K562 (cell line): Measurements from ENCODE around the gene GPR15LG. TPM values are rescaled to one million over a fixed set of nuclear protein-coding genes. Genes with fewer than 3 reads are reported as not detected.

ENCODE experiments used
- DPF2 ChIP-seq: fragments of 450-650 bp; IDR thresholded peaks from 2 replicates; pipeline ENCODE4 v1.6.1; 2016
- E2F1 ChIP-seq: sonication (generic); formaldehyde crosslinking; IDR thresholded peaks from 2 replicates; pipeline ENCODE4 v1.8.1; 2023; ENCODE audit warnings: mild to moderate bottlenecking, missing genetic modification reagents, moderate library complexity
- EHMT2 ChIP-seq: fragments of 450-650 bp; IDR thresholded peaks from 2 replicates; pipeline ENCODE4 v1.6.1; 2018; ENCODE audit warnings: antibody characterized with exemption
- ETV1 ChIP-seq: fragments of 450-650 bp; conservative IDR thresholded peaks from 2 replicates; pipeline ENCODE4 v1.6.1; 2016; ENCODE audit warnings: missing genetic modification characterization, control low read depth, low read depth, missing compliant biosample characterization
- GATA2 ChIP-seq: sonication (generic); formaldehyde crosslinking; IDR thresholded peaks from 2 replicates; pipeline ENCODE4 v1.4.0; 2020; ENCODE audit warnings: mild to moderate bottlenecking, missing genetic modification reagents
- NCOA1 ChIP-seq: fragments of 450-650 bp; IDR thresholded peaks from 2 replicates; pipeline ENCODE4 v1.6.1; 2016; ENCODE audit warnings: low read depth
- NFYB ChIP-seq: IDR thresholded peaks from 2 replicates; pipeline ENCODE4 v1.6.1; 2011; ENCODE audit warnings: mild to moderate bottlenecking, moderate library complexity; ENCODE audit not compliant: insufficient read length; ENCODE audit errors: extremely low read depth
- NRF1 ChIP-seq, 2 experiments: fragments of 450-650 bp; IDR thresholded peaks in 1 of 2; conservative IDR thresholded peaks in 1 of 2; 2 replicates each; pipeline ENCODE4 v1.6.1; 2014; ENCODE audit warnings: mild to moderate bottlenecking in 2 of 2
- PHTF2 ChIP-seq: fragments of 250-450 bp; sonication (Bioruptor Pico); IDR thresholded peaks from 2 replicates; pipeline ENCODE4 v1.5.0; 2021; ENCODE audit warnings: mild to moderate bottlenecking
- SMARCC2 ChIP-seq: fragments of 450-650 bp; IDR thresholded peaks from 2 replicates; pipeline ENCODE4 v1.6.1; 2017; ENCODE audit warnings: antibody characterized with exemption, moderate library complexity, mild to moderate bottlenecking, low read depth
- THRAP3 ChIP-seq: fragments of 450-650 bp; IDR thresholded peaks from 2 replicates; pipeline ENCODE4 v1.6.1; 2016; ENCODE audit warnings: mild to moderate bottlenecking, inconsistent platforms, borderline replicate concordance
- VEZF1 ChIP-seq: fragments of 200-800 bp; sonication (Bioruptor generic); IDR thresholded peaks from 2 replicates; pipeline ENCODE4 v1.6.1; 2017; ENCODE audit warnings: missing genetic modification characterization, missing compliant biosample characterization
- YBX1 ChIP-seq: fragments of 450-650 bp; IDR thresholded peaks from 2 replicates; pipeline ENCODE4 v1.7.1; 2016; ENCODE audit warnings: mild to moderate bottlenecking
- ZBTB17 ChIP-seq: fragments of 450-650 bp; formaldehyde crosslinking; IDR thresholded peaks from 2 replicates; pipeline ENCODE4 v1.4.0; 2020; ENCODE audit warnings: mild to moderate bottlenecking
- ZBTB33 ChIP-seq: sonication (generic); formaldehyde crosslinking; IDR thresholded peaks from 2 replicates; pipeline ENCODE4 v1.8.1; 2023; ENCODE audit warnings: mild to moderate bottlenecking, missing genetic modification reagents
- ZNF197 ChIP-seq: fragments of 200-800 bp; sonication (Bioruptor generic); IDR thresholded peaks from 2 replicates; pipeline ENCODE4 v1.6.1; 2016; ENCODE audit warnings: low read depth, missing genetic modification characterization, missing compliant biosample characterization
- ZNF431 ChIP-seq: sonication (generic); formaldehyde crosslinking; IDR thresholded peaks from 2 replicates; pipeline ENCODE4 v1.8.0; 2022; ENCODE audit warnings: mild to moderate bottlenecking, missing genetic modification reagents
- polyA plus RNA-seq, 8 experiments: library from polyadenylated mRNA; depleted of rRNA in 4 of 8; stranded (reverse) in 5 of 8; unstranded in 3 of 8; fragments of >200 nt; fragmentation: Nextera tagmentation in 2 of 8; fragmentation: Illumina TruSeq in 1 of 8; extraction: Ambion mirVana in 2 of 8; extraction: Trizol in 1 of 8; gene quantifications; 2 replicates each; pipeline versions ENCODE4 v1.2.1 to v1.2.3, GENCODE V29; 2011 to 2014; ENCODE audit warnings: inconsistent platforms in 1 of 8, missing spikeins in 1 of 8
- total RNA-seq, 7 experiments: library from RNA; depleted of rRNA in 6 of 7; stranded (reverse); fragments of >200 nt in 6 of 7; fragmentation: Illumina TruSeq in 2 of 7; extraction: Trizol in 2 of 7; gene quantifications; 2 replicates each; pipeline versions ENCODE4 v1.2.1 to v1.2.3, GENCODE V29; 2011 to 2021; ENCODE audit warnings: low replicate concordance in 1 of 7

GPR15LG gene
- total and polyA plus RNA-seq, 9 of the 15 experiments (the other 6 are each of a cell fraction or from before 2014, with no cell fraction given) = 0.51 TPM; not detected in 8

- peak; percentile 58 for TF ChIP-seq ZBTB33 (CRISPR knock-in tag)
- no peak for TF ChIP-seq NCOA1
- no peak for TF ChIP-seq NFYB
- TF ChIP-seq NRF1 (conservative IDR thresholded peaks at IDR 0.05 in 1 of 2, IDR thresholded peaks at IDR 0.05 in 1 of 2) = peak in 1 of 2 experiments; percentile 5; a peak in 1 of 4 replicates
- TF ChIP-seq SMARCC2 = peak; percentile 45; the same call in 1 of the 2 replicates
- TF ChIP-seq ZNF197 (CRISPR knock-in tag) = no peak
- TF ChIP-seq ZNF431 = no peak
- no peak for TF ChIP-seq YBX1
- 0 out of 2 replicates have a peak, but pooled peaks have one; percentile 23 for TF ChIP-seq ETV1 (tag)
- no peak for TF ChIP-seq PHTF2 (CRISPR knock-in tag)
- 0 out of 2 replicates have a peak, but pooled peaks have one; percentile 39 for TF ChIP-seq EHMT2
- no peak for TF ChIP-seq E2F1
- TF ChIP-seq ZBTB17 (CRISPR knock-in tag) = no peak
- TF ChIP-seq DPF2 = peak; percentile 56
- TF ChIP-seq THRAP3 = peak; percentile 67; the same call in 1 of the 2 replicates
- peak; percentile 32; the same call in 1 of the 2 replicates for TF ChIP-seq GATA2 (CRISPR knock-in tag)
- TF ChIP-seq VEZF1 (CRISPR knock-in tag) = no peak
Observed at GRCh38 chr10:84138478-84139125, 35.0 kb upstream of the GPR15LG start (continued).
